Thoracic aorta (tissue), 2 donors: Measurements from ENCODE around the gene EIF1AY. TPM values are rescaled to one million over a fixed set of nuclear protein-coding genes. Genes with fewer than 3 reads are reported as not detected.
"Not testable (repeated sequence)": the region's sequence is repeated elsewhere in the genome, so short reads cannot be mapped to it uniquely, and the experiment has no call there.

Source experiments
- ATAC-seq: fragments of 150-250 bp; one replicate; pipeline ENCODE4 v1.8.0; 2017; ENCODE audit warnings: low read depth; ENCODE audit not compliant: insufficient number of reproducible peaks, low FRiP score
- DNase-seq: peaks from one replicate; pipeline ENCODE4 v3.0.0-alpha.2; 2020; ENCODE audit warnings: low spot score
- H3K27ac ChIP-seq, 2 donors: fragments of 200-600 bp; sonication (generic); 1 replicate in 1 of 2; 2 replicates in 1 of 2; pipeline ENCODE4 v1.5.1; 2016; ENCODE audit warnings: mild to moderate bottlenecking in 2 of 2, moderate library complexity in 2 of 2
- H3K27me3 ChIP-seq: fragments of 200-600 bp; sonication (generic); replicated peaks from 2 replicates; pipeline ENCODE4 v1.6.0; 2016; ENCODE audit warnings: mild to moderate bottlenecking; ENCODE audit not compliant: insufficient read depth
- H3K36me3 ChIP-seq: fragments of 200-600 bp; sonication (generic); one replicate; pipeline ENCODE4 v1.5.1; 2016
- H3K4me1 ChIP-seq, 2 donors: fragments of 200-600 bp; sonication (generic); 1 replicate in 1 of 2; 2 replicates in 1 of 2; pipeline versions ENCODE4 v1.5.1 to v1.6.0; 2016; ENCODE audit warnings: low read depth in 2 of 2, mild to moderate bottlenecking in 1 of 2; ENCODE audit not compliant: control insufficient read depth in 1 of 2
- H3K4me3 ChIP-seq: fragments of 200-600 bp; sonication (generic); 2 replicates; pipeline ENCODE4 v1.5.1; 2016; ENCODE audit warnings: mild to moderate bottlenecking
- H3K9me3 ChIP-seq: fragments of 200-600 bp; sonication (generic); 2 replicates; pipeline ENCODE4 v1.5.1; 2016
- CTCF ChIP-seq: fragments of 200-600 bp; sonication (generic); IDR thresholded peaks from one replicate; pipeline ENCODE4 v1.5.1; 2019; ENCODE audit warnings: antibody characterized with exemption
- total RNA-seq, 2 donors: library from RNA; depleted of rRNA; stranded (reverse); fragments of >200 nt; gene quantifications; one replicate each; pipeline versions ENCODE4 v1.1.0 to v1.2.3, GENCODE V29; 2016

Gene EIF1AY
- total RNA-seq, 2 donors from 2014 or later = 21.5 to 26.1 TPM

GRCh38 chrY:20546071-20546470 lies 29.5 kb upstream of the EIF1AY start:
- ATAC-seq = no peak

GRCh38 chrY:20549289-20549688 lies 26.3 kb upstream of the EIF1AY start:
- H3K4me1 ChIP-seq = peaks cover 0 to 13% of the 10 kb centered on the region in 2 donors
- no peak overlapping the region for H3K4me3 ChIP-seq
- no peak overlapping the region for H3K27ac ChIP-seq
- H3K27me3 ChIP-seq = no peaks in the 10 kb centered on the region
- no peaks in the 10 kb centered on the region for H3K9me3 ChIP-seq
- TF ChIP-seq CTCF = no peak
- ATAC-seq (no peak), DNase-seq (no peak)
- H3K36me3 ChIP-seq = no peaks in the 10 kb centered on the region

More at GRCh38 chrY:20546071-20546470, 29.5 kb upstream of the EIF1AY start:
- Histone ChIP-seq H3K27ac (no peak overlapping the region), H3K27me3 (no peaks in the 10 kb centered on the region), H3K4me3 (no peak overlapping the region), H3K9me3 (no peaks in the 10 kb centered on the region), H3K36me3 (no peaks in the 10 kb centered on the region), H3K4me1 (peaks cover 0 to 13% of the 10 kb centered on the region in 2 donors)
- DNase-seq = no peak
- no peak for TF ChIP-seq CTCF

GRCh38 chrY:20551840-20552239 lies 23.7 kb upstream of the EIF1AY start:
- no peaks in the 10 kb centered on the region for H3K9me3 ChIP-seq
- no peak for TF ChIP-seq CTCF
- ATAC-seq (no peak), DNase-seq (no peak)
- H3K4me1 ChIP-seq = peaks cover 0 to 11% of the 10 kb centered on the region in 2 donors
- no peak overlapping the region for H3K27ac ChIP-seq
- H3K36me3 ChIP-seq = no peaks in the 10 kb centered on the region
- H3K27me3 ChIP-seq = no peaks in the 10 kb centered on the region
- H3K4me3 ChIP-seq = no peak overlapping the region

- not testable (repeated sequence) for H3K27ac ChIP-seq, ATAC-seq, H3K9me3 ChIP-seq, H3K27me3 ChIP-seq, H3K36me3 ChIP-seq, H3K4me3 ChIP-seq, H3K4me1 ChIP-seq, DNase-seq
Observed at GRCh38 chrY:20552764-20553323, 22.7 kb upstream of the EIF1AY start.

GRCh38 chrY:20555820-20556219 lies 19.8 kb upstream of the EIF1AY start:
- H3K4me1 ChIP-seq = peaks cover 0 to 8% of the 10 kb centered on the region in 2 donors
- no peak overlapping the region for H3K4me3 ChIP-seq
- no peak for ATAC-seq
- no peaks in the 10 kb centered on the region for H3K9me3 ChIP-seq
- no peaks in the 10 kb centered on the region for H3K36me3 ChIP-seq
- H3K27me3 ChIP-seq = no peaks in the 10 kb centered on the region
- no peak overlapping the region for H3K27ac ChIP-seq
- no peak for DNase-seq
- TF ChIP-seq CTCF = no peak

GRCh38 chrY:20558677-20559076 lies 16.9 kb upstream of the EIF1AY start:
- peak; percentile 35 for TF ChIP-seq CTCF
- H3K9me3 ChIP-seq = no peaks in the 10 kb centered on the region
- peaks cover 0 to 8% of the 10 kb centered on the region in 2 donors for H3K4me1 ChIP-seq
- H3K27me3 ChIP-seq = no peaks in the 10 kb centered on the region
- H3K27ac ChIP-seq = no peak overlapping the region
- H3K4me3 ChIP-seq = no peak overlapping the region
- no peak for DNase-seq
- no peak for ATAC-seq
- H3K36me3 ChIP-seq = no peaks in the 10 kb centered on the region
